Gastrocnemius medialis (tissue), 4 donors: ENCODE results near the gene AGBL1.

ENCODE experiments used
- POLR2A ChIP-seq, 2 donors: fragments of 450-650 bp; IDR thresholded peaks; one replicate each; pipeline ENCODE4 v1.6.1; 2017; ENCODE audit warnings: antibody characterized with exemption in 2 of 2, mild to moderate bottlenecking in 2 of 2, moderate library complexity in 2 of 2
- TF ChIP-seq, protein P1 (sequence below), 5 experiments: fragments of 450-650 bp in 3 of 5; fragments of 200-600 bp in 2 of 5; sonication (generic) in 2 of 5; IDR thresholded peaks in 4 of 5; conservative IDR thresholded peaks in 1 of 5; 1 replicate in 4 of 5; 2 replicates in 1 of 5; pipeline ENCODE4 v1.5.1; 2016 to 2019; ENCODE audit warnings: antibody characterized with exemption in 5 of 5, mild to moderate bottlenecking in 3 of 5, moderate library complexity in 3 of 5

GRCh38 chr15:86494475-86494874, 414.8 kb downstream of the AGBL1 start:
- TF ChIP-seq, protein P1, sequence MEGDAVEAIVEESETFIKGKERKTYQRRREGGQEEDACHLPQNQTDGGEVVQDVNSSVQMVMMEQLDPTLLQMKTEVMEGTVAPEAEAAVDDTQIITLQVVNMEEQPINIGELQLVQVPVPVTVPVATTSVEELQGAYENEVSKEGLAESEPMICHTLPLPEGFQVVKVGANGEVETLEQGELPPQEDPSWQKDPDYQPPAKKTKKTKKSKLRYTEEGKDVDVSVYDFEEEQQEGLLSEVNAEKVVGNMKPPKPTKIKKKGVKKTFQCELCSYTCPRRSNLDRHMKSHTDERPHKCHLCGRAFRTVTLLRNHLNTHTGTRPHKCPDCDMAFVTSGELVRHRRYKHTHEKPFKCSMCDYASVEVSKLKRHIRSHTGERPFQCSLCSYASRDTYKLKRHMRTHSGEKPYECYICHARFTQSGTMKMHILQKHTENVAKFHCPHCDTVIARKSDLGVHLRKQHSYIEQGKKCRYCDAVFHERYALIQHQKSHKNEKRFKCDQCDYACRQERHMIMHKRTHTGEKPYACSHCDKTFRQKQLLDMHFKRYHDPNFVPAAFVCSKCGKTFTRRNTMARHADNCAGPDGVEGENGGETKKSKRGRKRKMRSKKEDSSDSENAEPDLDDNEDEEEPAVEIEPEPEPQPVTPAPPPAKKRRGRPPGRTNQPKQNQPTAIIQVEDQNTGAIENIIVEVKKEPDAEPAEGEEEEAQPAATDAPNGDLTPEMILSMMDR (IDR thresholded peaks at IDR 0.05 in 4 of 5, conservative IDR thresholded peaks at IDR 0.05 in 1 of 5): no peak
- no peak for TF ChIP-seq POLR2A (IDR thresholded peaks at IDR 0.05)
